K562 (cell line): ENCODE measurements around the gene TMEM41B. TPM values are rescaled to one million over a fixed set of nuclear protein-coding genes. Genes with fewer than 3 reads are reported as not detected.
A peak's percentile ranks its signal among the peaks of the same experiment; 100 is the strongest.

Experiments
- ATAC-seq: fragments of 200-7000 bp; cut with Tn5 transposase; 3 replicates; pipeline ENCODE4 v1.9.1; 2020; ENCODE audit warnings: moderate library complexity
- BruUV-seq: library from RNA; stranded (reverse); fragments of 400-500 nt; replicated peaks from 2 replicates; lab custom pipeline; 2021; lab: Mats Ljungman, UMichigan
- CTCF ChIA-PET: fragments of 300-600 bp; formaldehyde crosslinking; extraction: SDS; loops from one replicate; lab custom pipeline; 2021; ENCODE audit warnings: low intra/inter-chr PET ratio; lab: Yijun Ruan, JAX
- POLR2A ChIA-PET: fragments of 300-600, 350-650 bp; sonication (Branson Sonifier 250); formaldehyde crosslinking; extraction: SDS; loops from one replicate; lab custom pipeline; 2021; ENCODE audit warnings: antibody characterized with exemption, inconsistent platforms; lab: Yijun Ruan, JAX
- DNase-seq, 4 experiments: peaks; one replicate each; pipeline versions ENCODE4 v3.0.0 to v3.0.0-alpha.2; 2011 to 2018; ENCODE audit warnings: low spot score in 3 of 4, mixed read lengths in 3 of 4; ENCODE audit errors: extremely low read depth in 1 of 4
- FAIRE-seq: peaks from 2 replicates; lab custom pipeline; 2011; peaks lifted over from hg19 to GRCh38; lab: Jason Lieb, UNC
- H2AFZ ChIP-seq: 2 replicates; pipeline ENCODE4 v1.6.0; 2011; ENCODE audit warnings: low read depth, low read length, control low read depth, inconsistent platforms
- H3K27ac ChIP-seq: fragments of 200-600 bp; 3 replicates; pipeline ENCODE4 v1.8.0; 2011; ENCODE audit warnings: low read depth, mild to moderate bottlenecking, control low read depth, inconsistent platforms, low read length, moderate library complexity, mixed read lengths; ENCODE audit errors: extremely low read depth
- H3K27me3 ChIP-seq, 2 experiments: fragments of 300-600 bp in 1 of 2; 2 replicates in 1 of 2; 3 replicates in 1 of 2; pipeline versions ENCODE4 v1.6.0 to v1.8.0; 2011; ENCODE audit warnings: inconsistent platforms in 2 of 2, low read length in 2 of 2, mild to moderate bottlenecking in 1 of 2, mixed read lengths in 1 of 2, moderate library complexity in 1 of 2; ENCODE audit not compliant: control insufficient read depth in 2 of 2, insufficient read depth in 2 of 2
- H3K36me3 ChIP-seq: fragments of 300-600 bp; 3 replicates; pipeline ENCODE4 v1.8.0; 2011; ENCODE audit warnings: mild to moderate bottlenecking, low read length, inconsistent platforms; ENCODE audit not compliant: control insufficient read depth, insufficient read depth
- H3K4me1 ChIP-seq, 2 experiments: fragments of 200-600 bp in 1 of 2; replicated peaks in 1 of 2; 2 replicates in 1 of 2; 3 replicates in 1 of 2; pipeline versions ENCODE4 v1.5.1 to v1.8.0; 2011; ENCODE audit warnings: inconsistent platforms in 2 of 2, low read length in 2 of 2, mild to moderate bottlenecking in 1 of 2, mixed read lengths in 1 of 2, moderate library complexity in 1 of 2; ENCODE audit not compliant: control insufficient read depth in 2 of 2, insufficient read depth in 2 of 2
- H3K4me2 ChIP-seq: 2 replicates; pipeline ENCODE4 v1.6.1; 2011; ENCODE audit warnings: low read length, control low read depth, inconsistent platforms, mixed read lengths; ENCODE audit not compliant: insufficient read depth
- H3K4me3 ChIP-seq: fragments of 200-600 bp; sonication (generic), shearing (Covaris generic); 2 replicates; pipeline ENCODE4 v1.5.1; 2016; ENCODE audit warnings: control low read depth, inconsistent platforms
- H3K79me2 ChIP-seq: fragments of 200-600 bp; 3 replicates; pipeline ENCODE4 v1.8.0; 2011; ENCODE audit warnings: low read length, inconsistent platforms; ENCODE audit not compliant: control insufficient read depth, insufficient read depth
- H3K9ac ChIP-seq, 2 experiments: 2 replicates each; pipeline versions ENCODE4 v1.6.0 to v1.6.1; 2011; ENCODE audit warnings: low read depth in 2 of 2, low read length in 2 of 2, control low read depth in 1 of 2, inconsistent platforms in 1 of 2, mild to moderate bottlenecking in 1 of 2, mixed read lengths in 1 of 2; ENCODE audit not compliant: insufficient read depth in 1 of 2
- H3K9me1 ChIP-seq: one replicate; pipeline ENCODE4 v1.6.0; 2011; ENCODE audit warnings: inconsistent platforms, mild to moderate bottlenecking, low read length, moderate library complexity; ENCODE audit not compliant: control insufficient read depth, insufficient read depth
- H3K9me3 ChIP-seq: replicated peaks from 2 replicates; pipeline ENCODE4 v1.5.1; 2011; ENCODE audit warnings: low read depth, low read length, inconsistent platforms; ENCODE audit not compliant: control insufficient read depth, insufficient read depth
- H4K20me1 ChIP-seq: replicated peaks from 2 replicates; pipeline ENCODE4 v1.6.1; 2011; ENCODE audit warnings: low read length, inconsistent platforms, mixed read lengths; ENCODE audit not compliant: control insufficient read depth, insufficient read depth
- LCOR ChIP-seq: sonication (generic); formaldehyde crosslinking; IDR thresholded peaks from 2 replicates; pipeline ENCODE4 v1.8.0; 2022; ENCODE audit warnings: mild to moderate bottlenecking, missing genetic modification reagents
- MAFG ChIP-seq: fragments of 450-650 bp; conservative IDR thresholded peaks from 2 replicates; pipeline ENCODE4 v1.6.1; 2016; ENCODE audit warnings: missing genetic modification characterization, missing compliant biosample characterization
- MBD1 ChIP-seq: fragments of 250-450 bp; sonication (Bioruptor Pico); IDR thresholded peaks from 2 replicates; pipeline ENCODE4 v1.8.0; 2022; ENCODE audit warnings: inconsistent platforms
- MCM7 ChIP-seq, 2 experiments: fragments of 450-650 bp; IDR thresholded peaks; 2 replicates each; pipeline ENCODE4 v1.6.1; 2016 to 2018
- MECOM ChIP-seq: fragments of 250-450 bp; sonication (Bioruptor Pico); IDR thresholded peaks from 2 replicates; pipeline ENCODE4 v1.8.0; 2022; ENCODE audit warnings: inconsistent platforms
- NCOA1 ChIP-seq: fragments of 450-650 bp; IDR thresholded peaks from 2 replicates; pipeline ENCODE4 v1.6.1; 2016; ENCODE audit warnings: low read depth
- NR1H2 ChIP-seq: sonication (generic); formaldehyde crosslinking; IDR thresholded peaks from 2 replicates; pipeline ENCODE4 v1.4.0; 2020; ENCODE audit warnings: mild to moderate bottlenecking, missing genetic modification reagents
- SMARCC2 ChIP-seq: fragments of 450-650 bp; IDR thresholded peaks from 2 replicates; pipeline ENCODE4 v1.6.1; 2017; ENCODE audit warnings: antibody characterized with exemption, moderate library complexity, mild to moderate bottlenecking, low read depth
- YY1 ChIP-seq, 3 experiments: IDR thresholded peaks; 2 replicates each; pipeline ENCODE4 v1.6.1; 2011; ENCODE audit warnings: low read length in 2 of 3, mild to moderate bottlenecking in 2 of 3, moderate library complexity in 2 of 3, borderline replicate concordance in 1 of 3, control low read depth in 1 of 3, low read depth in 1 of 3; ENCODE audit not compliant: insufficient read depth in 3 of 3, insufficient replicate concordance in 2 of 3, control insufficient read depth in 1 of 3, insufficient read length in 1 of 3; ENCODE audit errors: extremely low read depth in 1 of 3
- ZNF197 ChIP-seq: fragments of 200-800 bp; sonication (Bioruptor generic); IDR thresholded peaks from 2 replicates; pipeline ENCODE4 v1.6.1; 2016; ENCODE audit warnings: low read depth, missing genetic modification characterization, missing compliant biosample characterization
- ZNF740 ChIP-seq, 3 experiments: fragments of 200-800 bp in 1 of 3; sonication (Bioruptor generic) in 1 of 3; sonication (generic) in 1 of 3; formaldehyde crosslinking in 1 of 3; IDR thresholded peaks; 2 replicates each; pipeline versions ENCODE4 v1.6.1 to v1.8.0; 2016 to 2022; ENCODE audit warnings: mild to moderate bottlenecking in 2 of 3, missing compliant biosample characterization in 2 of 3, missing genetic modification characterization in 2 of 3, missing genetic modification reagents in 1 of 3
- WGBS: fragments of 100-300 bp; shearing (Covaris generic); methylation state at CpG from one replicate; pipeline ENCODE4 v1.1.6; 2016; ENCODE audit warnings: low coverage, mixed read lengths; ENCODE audit not compliant: insufficient coverage; ENCODE audit errors: missing lambda C conversion rate; 5-methylcytosine and 5-hydroxymethylcytosine counted together
- in situ Hi-C: fragments of 300-500 bp; cut with MboI; formaldehyde crosslinking; loops from 4 replicates; pipeline ENCODE4 v1.15.0; 2018; ENCODE audit warnings: inconsistent platforms, mixed read lengths
- intact Hi-C: fragments of 100-400 bp; cut with micrococcal nuclease; formaldehyde crosslinking; loops from 2 replicates; pipeline ENCODE4 v1.14.2; 2022
- polyA plus RNA-seq, 8 experiments: library from polyadenylated mRNA; depleted of rRNA in 4 of 8; stranded (reverse) in 5 of 8; unstranded in 3 of 8; fragments of >200 nt; fragmentation: Nextera tagmentation in 2 of 8; fragmentation: Illumina TruSeq in 1 of 8; extraction: Ambion mirVana in 2 of 8; extraction: Trizol in 1 of 8; gene quantifications; 2 replicates each; pipeline versions ENCODE4 v1.2.1 to v1.2.3, GENCODE V29; 2011 to 2014; ENCODE audit warnings: inconsistent platforms in 1 of 8, missing spikeins in 1 of 8
- total RNA-seq, 7 experiments: library from RNA; depleted of rRNA in 6 of 7; stranded (reverse); fragments of >200 nt in 6 of 7; fragmentation: Illumina TruSeq in 2 of 7; extraction: Trizol in 2 of 7; gene quantifications; 2 replicates each; pipeline versions ENCODE4 v1.2.1 to v1.2.3, GENCODE V29; 2011 to 2021; ENCODE audit warnings: low replicate concordance in 1 of 7
- TF ChIP-seq, protein P1 (sequence below): sonication (generic); formaldehyde crosslinking; IDR thresholded peaks from 2 replicates; pipeline ENCODE4 v1.8.0; 2023; ENCODE audit warnings: mild to moderate bottlenecking, missing genetic modification reagents
- TF ChIP-seq, protein P2 (sequence below): sonication (generic); formaldehyde crosslinking; IDR thresholded peaks from 2 replicates; pipeline ENCODE4 v1.8.1; 2023; ENCODE audit warnings: missing genetic modification reagents, mild to moderate bottlenecking, borderline replicate concordance

TMEM41B gene
- total and polyA plus RNA-seq, 9 of the 15 experiments (the other 6 are each of a cell fraction or from before 2014, with no cell fraction given), result 17.1 to 89.6 (median 48.7) TPM

DNA sequence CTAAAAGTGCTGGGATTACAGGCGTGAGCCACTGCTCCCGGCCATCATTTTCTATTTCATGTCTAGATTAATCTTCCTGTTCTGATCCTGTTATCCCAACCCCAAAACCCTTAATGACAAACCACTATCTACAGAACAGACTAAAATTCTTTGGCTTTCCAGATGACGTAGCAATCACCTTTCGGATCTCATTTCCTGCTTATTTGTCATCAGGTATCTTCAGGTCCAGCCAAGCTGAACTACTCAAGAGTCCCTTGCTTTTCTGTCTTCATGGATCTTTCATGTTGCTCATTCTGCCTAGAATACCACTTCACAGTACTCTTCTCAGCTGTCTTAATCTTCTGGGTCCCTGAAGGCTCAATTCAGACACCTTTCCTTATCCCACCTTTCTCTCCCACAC, 42.6 kb upstream of the TMEM41B start:
- Histone ChIP-seq H3K9me3 (no peaks in the 10 kb centered on the region), H2AFZ (peak overlapping the region; percentile 20), H3K4me1 (peaks cover 0 to 8% of the 10 kb centered on the region in 2 experiments; a peak in 4 of 5 replicates), H3K79me2 (no peaks in the 10 kb centered on the region), H3K27ac (no peak overlapping the region), H3K36me3 (no peaks in the 10 kb centered on the region), H3K9ac (no peak overlapping the region), H3K9me1 (no peaks in the 10 kb centered on the region), H3K27me3 (no peaks in the 10 kb centered on the region), H3K4me3 (no peak overlapping the region), H4K20me1 (no peaks in the 10 kb centered on the region), H3K4me2 (no peak overlapping the region)
- 65% methylated on average over 4 of the region's 4 CpGs for WGBS
- FAIRE-seq (no peak), DNase-seq (no peak), ATAC-seq (no peak)
- ChIA-PET CTCF (no interaction called here), POLR2A (no interaction called here)
- in situ Hi-C loops (no loop called here), intact Hi-C loops (no loop called here)
- BruUV-seq, result no TSS peak
- TF ChIP-seq SMARCC2 (no peak), MCM7 (IDR thresholded peaks at IDR 0.05) (no peak), MECOM (CRISPR knock-in tag) (no peak), LCOR (CRISPR knock-in tag) (no peak), MAFG (tag) (no peak), NR1H2 (CRISPR knock-in tag) (no peak), NCOA1 (no peak), ZNF197 (CRISPR knock-in tag) (no peak), MBD1 (no peak), ZNF740 (CRISPR knock-in tag; IDR thresholded peaks at IDR 0.05) (no peak), ZNF740 (tag; IDR thresholded peaks at IDR 0.05) (no peak), YY1 (IDR thresholded peaks at IDR 0.05; ENCODE audit: borderline replicate concordance in 1 of 3, control insufficient read depth in 1 of 3, extremely low read depth in 1 of 3, insufficient read depth in 3 of 3, insufficient read length in 1 of 3, insufficient replicate concordance in 2 of 3, low read depth in 1 of 3, low read length in 2 of 3) (no peak)
- TF ChIP-seq, protein P1, sequence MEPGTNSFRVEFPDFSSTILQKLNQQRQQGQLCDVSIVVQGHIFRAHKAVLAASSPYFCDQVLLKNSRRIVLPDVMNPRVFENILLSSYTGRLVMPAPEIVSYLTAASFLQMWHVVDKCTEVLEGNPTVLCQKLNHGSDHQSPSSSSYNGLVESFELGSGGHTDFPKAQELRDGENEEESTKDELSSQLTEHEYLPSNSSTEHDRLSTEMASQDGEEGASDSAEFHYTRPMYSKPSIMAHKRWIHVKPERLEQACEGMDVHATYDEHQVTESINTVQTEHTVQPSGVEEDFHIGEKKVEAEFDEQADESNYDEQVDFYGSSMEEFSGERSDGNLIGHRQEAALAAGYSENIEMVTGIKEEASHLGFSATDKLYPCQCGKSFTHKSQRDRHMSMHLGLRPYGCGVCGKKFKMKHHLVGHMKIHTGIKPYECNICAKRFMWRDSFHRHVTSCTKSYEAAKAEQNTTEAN (CRISPR knock-in tag), result no peak
- TF ChIP-seq, protein P2, sequence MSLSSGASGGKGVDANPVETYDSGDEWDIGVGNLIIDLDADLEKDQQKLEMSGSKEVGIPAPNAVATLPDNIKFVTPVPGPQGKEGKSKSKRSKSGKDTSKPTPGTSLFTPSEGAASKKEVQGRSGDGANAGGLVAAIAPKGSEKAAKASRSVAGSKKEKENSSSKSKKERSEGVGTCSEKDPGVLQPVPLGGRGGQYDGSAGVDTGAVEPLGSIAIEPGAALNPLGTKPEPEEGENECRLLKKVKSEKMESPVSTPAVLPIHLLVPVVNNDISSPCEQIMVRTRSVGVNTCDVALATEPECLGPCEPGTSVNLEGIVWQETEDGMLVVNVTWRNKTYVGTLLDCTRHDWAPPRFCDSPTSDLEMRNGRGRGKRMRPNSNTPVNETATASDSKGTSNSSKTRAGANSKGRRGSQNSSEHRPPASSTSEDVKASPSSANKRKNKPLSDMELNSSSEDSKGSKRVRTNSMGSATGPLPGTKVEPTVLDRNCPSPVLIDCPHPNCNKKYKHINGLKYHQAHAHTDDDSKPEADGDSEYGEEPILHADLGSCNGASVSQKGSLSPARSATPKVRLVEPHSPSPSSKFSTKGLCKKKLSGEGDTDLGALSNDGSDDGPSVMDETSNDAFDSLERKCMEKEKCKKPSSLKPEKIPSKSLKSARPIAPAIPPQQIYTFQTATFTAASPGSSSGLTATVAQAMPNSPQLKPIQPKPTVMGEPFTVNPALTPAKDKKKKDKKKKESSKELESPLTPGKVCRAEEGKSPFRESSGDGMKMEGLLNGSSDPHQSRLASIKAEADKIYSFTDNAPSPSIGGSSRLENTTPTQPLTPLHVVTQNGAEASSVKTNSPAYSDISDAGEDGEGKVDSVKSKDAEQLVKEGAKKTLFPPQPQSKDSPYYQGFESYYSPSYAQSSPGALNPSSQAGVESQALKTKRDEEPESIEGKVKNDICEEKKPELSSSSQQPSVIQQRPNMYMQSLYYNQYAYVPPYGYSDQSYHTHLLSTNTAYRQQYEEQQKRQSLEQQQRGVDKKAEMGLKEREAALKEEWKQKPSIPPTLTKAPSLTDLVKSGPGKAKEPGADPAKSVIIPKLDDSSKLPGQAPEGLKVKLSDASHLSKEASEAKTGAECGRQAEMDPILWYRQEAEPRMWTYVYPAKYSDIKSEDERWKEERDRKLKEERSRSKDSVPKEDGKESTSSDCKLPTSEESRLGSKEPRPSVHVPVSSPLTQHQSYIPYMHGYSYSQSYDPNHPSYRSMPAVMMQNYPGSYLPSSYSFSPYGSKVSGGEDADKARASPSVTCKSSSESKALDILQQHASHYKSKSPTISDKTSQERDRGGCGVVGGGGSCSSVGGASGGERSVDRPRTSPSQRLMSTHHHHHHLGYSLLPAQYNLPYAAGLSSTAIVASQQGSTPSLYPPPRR (CRISPR knock-in tag), result no peak
